Endothelial cell of umbilical vein (primary cell): ENCODE data around the gene ZBED4. TPM values are rescaled to one million over a fixed set of nuclear protein-coding genes. Genes with fewer than 3 reads are reported as not detected.

Source experiments
- BruUV-seq: library from RNA; stranded (reverse); fragments of 400-500 nt; replicated peaks from 2 replicates; lab custom pipeline; 2021; lab: Mats Ljungman, UMichigan
- CTCF ChIA-PET: fragments of 300-600, 350-600 bp; sonication (Branson Sonifier 250); formaldehyde crosslinking; loops from one replicate; lab custom pipeline; 2021; ENCODE audit warnings: antibody characterized with exemption, inconsistent platforms; lab: Charles Lee
- POLR2A ChIA-PET: fragments of 300-600, 350-600 bp; sonication (Branson Sonifier 250); formaldehyde crosslinking; loops from one replicate; lab custom pipeline; 2021; ENCODE audit warnings: antibody characterized with exemption, inconsistent platforms; lab: Charles Lee
- DNase-seq: peaks from one replicate; pipeline ENCODE4 v3.0.0-alpha.2; 2011; ENCODE audit warnings: low read depth, low spot score
- FAIRE-seq: peaks from 2 replicates; lab custom pipeline; 2011; peaks lifted over from hg19 to GRCh38; lab: Jason Lieb, UNC
- H2AFZ ChIP-seq: 2 replicates; pipeline ENCODE4 v1.6.0; 2012; ENCODE audit warnings: low read depth, low read length, control low read depth, inconsistent platforms
- H3K27ac ChIP-seq: 2 replicates; pipeline ENCODE4 v1.5.1; 2011; ENCODE audit warnings: low read depth, mild to moderate bottlenecking, control low read depth, low read length, moderate library complexity; ENCODE audit not compliant: insufficient read depth
- H3K27me3 ChIP-seq, 2 experiments: 2 replicates each; pipeline versions ENCODE4 v1.6.0 to v1.6.1; 2011; ENCODE audit warnings: low read length in 2 of 2, mixed read lengths in 1 of 2; ENCODE audit not compliant: control insufficient read depth in 2 of 2, insufficient read depth in 2 of 2
- H3K36me3 ChIP-seq, 2 experiments: 2 replicates in 1 of 2; 3 replicates in 1 of 2; pipeline ENCODE4 v1.5.1; 2011; ENCODE audit warnings: low read length in 2 of 2, mild to moderate bottlenecking in 1 of 2, moderate library complexity in 1 of 2; ENCODE audit not compliant: control insufficient read depth in 2 of 2, insufficient read depth in 2 of 2; ENCODE audit errors: extremely low read depth in 1 of 2
- H3K4me1 ChIP-seq: 3 replicates; pipeline ENCODE4 v1.5.1; 2011; ENCODE audit warnings: mild to moderate bottlenecking, low read length; ENCODE audit not compliant: control insufficient read depth, insufficient read depth; ENCODE audit errors: extremely low read depth
- H3K4me2 ChIP-seq: 2 replicates; pipeline ENCODE4 v1.6.1; 2011; ENCODE audit warnings: low read length, control low read depth, mixed read lengths; ENCODE audit not compliant: insufficient read depth
- H3K4me3 ChIP-seq, 3 experiments: fragments of 200-600 bp in 1 of 3; sonication (generic), shearing (Covaris generic) in 1 of 3; replicated peaks in 1 of 3; 2 replicates each; pipeline ENCODE4 v1.5.1; 2011 to 2016; ENCODE audit warnings: control low read depth in 3 of 3, low read length in 3 of 3, mild to moderate bottlenecking in 2 of 3, inconsistent platforms in 1 of 3, low read depth in 1 of 3, moderate library complexity in 1 of 3; ENCODE audit not compliant: insufficient read depth in 1 of 3
- H3K79me2 ChIP-seq: 2 replicates; pipeline ENCODE4 v1.6.0; 2012; ENCODE audit warnings: low read length, inconsistent platforms; ENCODE audit not compliant: control insufficient read depth, insufficient read depth
- H3K9ac ChIP-seq: replicated peaks from 2 replicates; pipeline ENCODE3; 2011; ENCODE audit warnings: low read length, control low read depth; ENCODE audit not compliant: insufficient read depth; ENCODE audit errors: extremely low read depth
- H3K9me1 ChIP-seq: replicated peaks from 3 replicates; pipeline ENCODE4 v1.6.0; 2011; ENCODE audit warnings: mild to moderate bottlenecking, low read length; ENCODE audit not compliant: control insufficient read depth, insufficient read depth; ENCODE audit errors: extremely low read depth
- H3K9me3 ChIP-seq: replicated peaks from 2 replicates; pipeline ENCODE4 v1.5.1; 2012; ENCODE audit warnings: low read length, inconsistent platforms; ENCODE audit not compliant: control insufficient read depth, insufficient read depth
- H4K20me1 ChIP-seq: replicated peaks from 2 replicates; pipeline ENCODE3; 2011; ENCODE audit warnings: mild to moderate bottlenecking, low read length; ENCODE audit not compliant: control insufficient read depth, insufficient read depth; ENCODE audit errors: extremely low read depth
- GATA2 ChIP-seq: IDR thresholded peaks from 2 replicates; pipeline ENCODE4 v1.7.0; 2011; ENCODE audit warnings: low read depth, mild to moderate bottlenecking, moderate library complexity, mixed read lengths, low read length; ENCODE audit not compliant: insufficient read length, insufficient read depth
- JUN ChIP-seq: IDR thresholded peaks from 2 replicates; pipeline ENCODE4 v1.6.1; 2011; ENCODE audit warnings: borderline replicate concordance, low read depth; ENCODE audit not compliant: insufficient read length, insufficient read depth
- MYC ChIP-seq: IDR thresholded peaks from one replicate; pipeline ENCODE4 v1.6.1; 2011; ENCODE audit warnings: mild to moderate bottlenecking, low read depth, low read length
- POLR2A ChIP-seq: IDR thresholded peaks from 2 replicates; pipeline ENCODE4 v1.6.1; 2012; ENCODE audit warnings: low read depth, mild to moderate bottlenecking, control low read depth, low read length
- POLR2AphosphoS5 ChIP-seq: IDR thresholded peaks from 2 replicates; pipeline ENCODE4 v1.6.1; 2012; ENCODE audit warnings: low read depth, mild to moderate bottlenecking, control low read depth, low read length, moderate library complexity; ENCODE audit not compliant: insufficient read depth
- dilution Hi-C: fragments of 300-500 bp; cut with MboI; formaldehyde crosslinking; loops from one replicate; pipeline ENCODE4 v1.15.0; 2019; ENCODE audit warnings: low sequenced_read_pairs; ENCODE audit not compliant: extremely low pct_ligation_motif_present
- intact Hi-C: fragments of 100-400 bp; cut with micrococcal nuclease; formaldehyde crosslinking; loops from one replicate; pipeline ENCODE4 v1.10.0; 2022
- polyA plus RNA-seq, 4 experiments: library from polyadenylated mRNA; depleted of rRNA in 3 of 4; stranded (reverse) in 3 of 4; unstranded in 1 of 4; fragments of >200 nt; gene quantifications; 2 replicates each; pipeline versions ENCODE4 v1.2.1 to v1.2.3, GENCODE V29; 2011 to 2012; ENCODE audit warnings: missing spikeins in 1 of 4
- total RNA-seq: library from RNA; stranded (reverse); gene quantifications from 2 replicates; pipeline ENCODE4 v1.2.3, GENCODE V29; 2021
- TF ChIP-seq, protein P1 (sequence below), 2 donors: IDR thresholded peaks; 1 replicate in 1 of 2; 2 replicates in 1 of 2; pipeline ENCODE4 v1.5.1; 2011; ENCODE audit warnings: low read length in 2 of 2, mild to moderate bottlenecking in 2 of 2, moderate library complexity in 2 of 2, control low read depth in 1 of 2, inconsistent platforms in 1 of 2, low read depth in 1 of 2; ENCODE audit not compliant: insufficient read depth in 1 of 2; ENCODE audit errors: extremely low read depth in 1 of 2

The ZBED4 gene
- total and polyA plus RNA-seq, 2 donors (not counting 3 experiments of a cell fraction or from before 2014, with no cell fraction given) = 8.6 to 18.2 TPM

DNA sequence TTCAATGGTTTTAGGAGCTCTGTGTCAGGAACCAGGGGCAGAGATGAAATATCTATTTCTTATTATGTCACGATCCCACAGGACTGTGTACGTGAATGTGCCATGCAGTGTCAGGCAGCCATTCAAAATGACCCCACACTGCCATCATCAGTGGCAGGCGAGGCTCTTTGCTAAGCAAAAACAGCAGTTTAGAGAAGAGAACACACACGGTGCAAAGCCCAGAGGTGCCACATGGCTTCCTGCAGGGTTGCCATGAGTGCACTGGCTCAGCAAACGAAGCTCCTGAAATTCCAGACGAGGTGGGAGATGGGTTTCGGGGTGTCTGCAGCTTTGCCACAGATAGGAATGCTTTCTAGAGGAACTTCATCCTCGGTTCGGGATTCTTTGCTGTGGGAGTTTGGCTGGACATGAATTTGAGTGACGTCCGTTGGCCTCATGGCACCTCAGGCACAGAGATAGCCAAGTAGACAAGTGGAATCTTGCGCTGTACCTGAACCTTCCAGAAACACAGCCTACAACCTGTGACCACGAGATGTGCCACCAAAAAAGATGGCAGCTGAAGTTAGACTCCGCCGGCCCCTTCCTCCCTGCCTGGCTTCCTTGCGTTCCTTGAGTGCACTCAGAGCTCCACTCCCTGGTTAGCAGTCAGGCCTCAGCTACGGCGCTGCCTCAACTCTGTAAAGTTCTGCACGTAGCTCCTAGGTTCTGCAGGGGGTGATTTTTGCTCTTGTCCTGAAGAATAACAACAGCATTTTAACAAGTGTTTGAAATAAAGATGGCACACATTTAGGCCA lies 7.8 kb upstream of the ZBED4 start:
- H3K36me3 ChIP-seq = no peaks in the 10 kb centered on the region
- H4K20me1 ChIP-seq = no peaks in the 10 kb centered on the region
- no peak overlapping the region for H3K4me3 ChIP-seq
- no peak overlapping the region for H2AFZ ChIP-seq
- no peak for FAIRE-seq
- H3K4me2 ChIP-seq = no peak overlapping the region
- H3K27ac ChIP-seq = no peak overlapping the region
- peaks cover 36 to 52% of the 10 kb centered on the region in 2 experiments for H3K27me3 ChIP-seq
- H3K4me1 ChIP-seq = no peaks in the 10 kb centered on the region
- dilution Hi-C loops (no loop called here), intact Hi-C loops (no loop called here)
- no peak for TF ChIP-seq JUN
- TF ChIP-seq, protein P1, sequence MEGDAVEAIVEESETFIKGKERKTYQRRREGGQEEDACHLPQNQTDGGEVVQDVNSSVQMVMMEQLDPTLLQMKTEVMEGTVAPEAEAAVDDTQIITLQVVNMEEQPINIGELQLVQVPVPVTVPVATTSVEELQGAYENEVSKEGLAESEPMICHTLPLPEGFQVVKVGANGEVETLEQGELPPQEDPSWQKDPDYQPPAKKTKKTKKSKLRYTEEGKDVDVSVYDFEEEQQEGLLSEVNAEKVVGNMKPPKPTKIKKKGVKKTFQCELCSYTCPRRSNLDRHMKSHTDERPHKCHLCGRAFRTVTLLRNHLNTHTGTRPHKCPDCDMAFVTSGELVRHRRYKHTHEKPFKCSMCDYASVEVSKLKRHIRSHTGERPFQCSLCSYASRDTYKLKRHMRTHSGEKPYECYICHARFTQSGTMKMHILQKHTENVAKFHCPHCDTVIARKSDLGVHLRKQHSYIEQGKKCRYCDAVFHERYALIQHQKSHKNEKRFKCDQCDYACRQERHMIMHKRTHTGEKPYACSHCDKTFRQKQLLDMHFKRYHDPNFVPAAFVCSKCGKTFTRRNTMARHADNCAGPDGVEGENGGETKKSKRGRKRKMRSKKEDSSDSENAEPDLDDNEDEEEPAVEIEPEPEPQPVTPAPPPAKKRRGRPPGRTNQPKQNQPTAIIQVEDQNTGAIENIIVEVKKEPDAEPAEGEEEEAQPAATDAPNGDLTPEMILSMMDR (IDR thresholded peaks at IDR 0.05; ENCODE audit: extremely low read depth in 1 of 2, insufficient read depth in 1 of 2, low read depth in 1 of 2, low read length in 2 of 2) = no peak
- no peak for TF ChIP-seq POLR2AphosphoS5
- no peak for TF ChIP-seq GATA2
- TF ChIP-seq MYC = no peak
- TF ChIP-seq POLR2A = no peak
- H3K79me2 ChIP-seq = no peaks in the 10 kb centered on the region
- BruUV-seq = no TSS peak
- no peak for DNase-seq
- H3K9me3 ChIP-seq = no peaks in the 10 kb centered on the region
- POLR2A ChIA-PET = no interaction called here
- CTCF ChIA-PET = interaction anchor here (1.5 kb wide), 1 partner anchor 11 kb away, joined by 4 read pairs; no protein-coding TSS in a partner anchor
- no peaks in the 10 kb centered on the region for H3K9me1 ChIP-seq
- no peak overlapping the region for H3K9ac ChIP-seq
